Cardiac muscle cell (in vitro differentiated cells and primary cell): ENCODE measurements around the gene MGST2. TPM values are rescaled to one million over a fixed set of nuclear protein-coding genes. Genes with fewer than 3 reads are reported as not detected.

ENCODE experiments used
- DNase-seq, 2 donors: peaks; one replicate each; pipeline versions ENCODE4 v3.0.0 to v3.0.0-alpha.2; 2010 to 2017; ENCODE audit warnings: low read depth in 1 of 2, low spot score in 1 of 2
- H3K27ac ChIP-seq: fragments of 200-600 bp; sonication (generic); 2 replicates; pipeline ENCODE4 v1.5.1; 2016
- H3K27me3 ChIP-seq: fragments of 200-600 bp; sonication (generic); 2 replicates; pipeline ENCODE4 v1.6.0; 2016; ENCODE audit warnings: control low read depth
- H3K36me3 ChIP-seq: fragments of 200-600 bp; sonication (generic); 2 replicates; pipeline ENCODE4 v1.5.1; 2016; ENCODE audit warnings: control low read depth
- H3K4me1 ChIP-seq: fragments of 200-600 bp; sonication (generic); 2 replicates; pipeline ENCODE4 v1.8.1; 2017; ENCODE audit warnings: low read depth, mild to moderate bottlenecking, mixed run types
- H3K4me3 ChIP-seq: fragments of 200-600 bp; sonication (generic); 2 replicates; pipeline ENCODE4 v1.5.1; 2016; ENCODE audit warnings: mild to moderate bottlenecking
- H3K9me3 ChIP-seq: fragments of 200-600 bp; sonication (generic); 2 replicates; pipeline ENCODE4 v1.5.1; 2017; ENCODE audit warnings: low read depth, mild to moderate bottlenecking, control low read depth
- CTCF ChIP-seq: IDR thresholded peaks from 2 replicates; pipeline ENCODE4 v1.5.1; 2012; ENCODE audit warnings: low read depth, mild to moderate bottlenecking, low read length
- polyA plus RNA-seq: library from polyadenylated mRNA; unstranded; fragments of >200 nt; fragmentation: Nextera tagmentation; extraction: Ambion mirVana; gene quantifications from 2 replicates; pipeline ENCODE4 v1.2.1, GENCODE V29; 2016
- total RNA-seq: library from RNA; depleted of rRNA; stranded (reverse); fragments of >200 nt; gene quantifications from 2 replicates; pipeline ENCODE4 v1.2.3, GENCODE V29; 2016

The MGST2 gene
- total and polyA plus RNA-seq, 2 experiments from 2014 or later: 36.5 to 90.8 TPM

GRCh38 chr4:139728840-139729239, 63.2 kb downstream of the MGST2 start:
- peak overlapping the region; percentile 29 for H3K27ac ChIP-seq

GRCh38 chr4:139732991-139733570, 67.5 kb downstream of the MGST2 start:
- Histone ChIP-seq H3K36me3 (no peaks in the 10 kb centered on the region), H3K9me3 (no peaks in the 10 kb centered on the region), H3K4me1 (peaks cover 45% of the 10 kb centered on the region), H3K27ac (peak overlapping the region; percentile 98), H3K4me3 (no peak overlapping the region), H3K27me3 (no peaks in the 10 kb centered on the region)
- peak in 1 of 2 donors; percentile 28 for DNase-seq
- no peak for TF ChIP-seq CTCF

More at GRCh38 chr4:139728840-139729239, 63.2 kb downstream of the MGST2 start:
- Histone ChIP-seq H3K9me3 (no peaks in the 10 kb centered on the region), H3K4me1 (peaks cover 28% of the 10 kb centered on the region), H3K36me3 (no peaks in the 10 kb centered on the region), H3K4me3 (no peak overlapping the region), H3K27me3 (no peaks in the 10 kb centered on the region)
- TF ChIP-seq CTCF: no peak
- DNase-seq: no peak

GRCh38 chr4:139734201-139734874, 68.7 kb downstream of the MGST2 start:
- no peaks in the 10 kb centered on the region for H3K9me3 ChIP-seq
- peak overlapping the region; percentile 17 for H3K4me3 ChIP-seq
- H3K4me1 ChIP-seq: peaks cover 47% of the 10 kb centered on the region
- H3K27ac ChIP-seq: peak overlapping the region; percentile 98
- no peaks in the 10 kb centered on the region for H3K27me3 ChIP-seq
- DNase-seq: peak in 1 of 2 donors; percentile 89
- H3K36me3 ChIP-seq: no peaks in the 10 kb centered on the region
- TF ChIP-seq CTCF: no peak

- no peaks in the 10 kb centered on the region for H3K36me3 ChIP-seq
- peak overlapping the region; percentile 98 for H3K27ac ChIP-seq
- peak; percentile 88 to 95 for DNase-seq
- TF ChIP-seq CTCF: peak; percentile 61
- peak overlapping the region; percentile 17 for H3K4me3 ChIP-seq
- peaks cover 53% of the 10 kb centered on the region for H3K4me1 ChIP-seq
- no peaks in the 10 kb centered on the region for H3K9me3 ChIP-seq
- H3K27me3 ChIP-seq: no peaks in the 10 kb centered on the region
Observed at GRCh38 chr4:139734875-139735380, 69.3 kb downstream of the MGST2 start.

- TF ChIP-seq CTCF: no peak
- Histone ChIP-seq H3K4me3 (peak overlapping the region; percentile 16), H3K9me3 (no peaks in the 10 kb centered on the region), H3K27me3 (no peaks in the 10 kb centered on the region), H3K4me1 (peaks cover 60% of the 10 kb centered on the region), H3K36me3 (no peaks in the 10 kb centered on the region), H3K27ac (peak overlapping the region; percentile 98)
- peak; percentile 43 to 66 for DNase-seq
Observed at GRCh38 chr4:139735381-139736273, 70.0 kb downstream of the MGST2 start.
